DOHH2 (cell line): ENCODE measurements around the gene RTKN.

ENCODE experiments used
- CTCF ChIP-seq: fragments of 200-600 bp; sonication (generic); IDR thresholded peaks from one replicate; pipeline ENCODE4 v1.5.1; 2014; ENCODE audit warnings: antibody characterized with exemption, mild to moderate bottlenecking, low read depth, low read length; ENCODE audit not compliant: poor library complexity, severe bottlenecking
- EZH2phosphoT487 ChIP-seq: fragments of 200-600 bp; sonication (generic); IDR thresholded peaks from 2 replicates; pipeline ENCODE4 v1.6.1; 2017; ENCODE audit warnings: borderline replicate concordance, mild to moderate bottlenecking, antibody characterized with exemption, low read length, moderate library complexity, mixed read lengths

GRCh38 chr2:74472945-74473258 lies 31.2 kb upstream of the RTKN start:
- TF ChIP-seq CTCF (no peak), EZH2phosphoT487 (no peak)
